Vagina (tissue), 2 donors: ENCODE data around the gene NCOA7.

Experiments
- POLR2A ChIP-seq, 2 donors: fragments of 450-650 bp; IDR thresholded peaks; one replicate each; pipeline ENCODE4 v1.6.1; 2017; ENCODE audit warnings: antibody characterized with exemption in 2 of 2, mild to moderate bottlenecking in 2 of 2, moderate library complexity in 2 of 2
- POLR2AphosphoS5 ChIP-seq, 2 donors: sonication (generic); formaldehyde crosslinking; IDR thresholded peaks; one replicate each; pipeline ENCODE4 v1.9.0; 2017; ENCODE audit warnings: antibody characterized with exemption in 2 of 2, mild to moderate bottlenecking in 2 of 2, low read depth in 1 of 2; ENCODE audit not compliant: insufficient read depth in 1 of 2

- TF ChIP-seq POLR2AphosphoS5 (IDR thresholded peaks at IDR 0.05; ENCODE audit: insufficient read depth in 1 of 2, low read depth in 1 of 2) = no peak
- no peak for TF ChIP-seq POLR2A (IDR thresholded peaks at IDR 0.05)
These were observed 80.6 kb downstream of the NCOA7 start for GRCh38 chr6:125871365-125871764.
